Suprapubic skin (tissue), 4 donors: ENCODE measurements around the gene SLC13A2. TPM values are rescaled to one million over a fixed set of nuclear protein-coding genes. Genes with fewer than 3 reads are reported as not detected.
A peak's percentile ranks its signal among the peaks of the same experiment; 100 is the strongest.

Experiments used
- DNase-seq, 2 donors: peaks; one replicate each; pipeline ENCODE4 v3.0.0-alpha.2; 2019; ENCODE audit warnings: low spot score in 2 of 2
- H3K27ac ChIP-seq: fragments of 200-600 bp; sonication (generic); one replicate; pipeline ENCODE4 v1.5.1; 2019
- H3K27me3 ChIP-seq: fragments of 200-600 bp; sonication (generic); one replicate; pipeline ENCODE4 v1.5.1; 2019
- H3K36me3 ChIP-seq: fragments of 200-600 bp; sonication (generic); one replicate; pipeline ENCODE4 v1.5.1; 2019
- H3K4me1 ChIP-seq: fragments of 200-600 bp; sonication (generic); one replicate; pipeline ENCODE4 v1.5.1; 2019
- H3K4me3 ChIP-seq: fragments of 200-600 bp; sonication (generic); one replicate; pipeline ENCODE4 v1.5.1; 2019; ENCODE audit warnings: mild to moderate bottlenecking
- H3K9me3 ChIP-seq: fragments of 200-600 bp; sonication (generic); one replicate; pipeline ENCODE4 v1.5.1; 2019
- EP300 ChIP-seq: sonication (generic); formaldehyde crosslinking; IDR thresholded peaks from one replicate; pipeline ENCODE4 v1.6.1; 2017; ENCODE audit warnings: antibody characterized with exemption
- POLR2A ChIP-seq, 2 donors: fragments of 450-650 bp; IDR thresholded peaks; one replicate each; pipeline ENCODE4 v1.6.1; 2017; ENCODE audit warnings: antibody characterized with exemption in 2 of 2, mild to moderate bottlenecking in 2 of 2, moderate library complexity in 2 of 2
- POLR2AphosphoS5 ChIP-seq, 3 donors: sonication (generic); formaldehyde crosslinking; IDR thresholded peaks; one replicate each; pipeline ENCODE4 v1.6.1; 2017; ENCODE audit warnings: antibody characterized with exemption in 3 of 3
- WGBS: methylation state at CpG from one replicate; pipeline ENCODE4 v1.1.5; 2018; 5-methylcytosine and 5-hydroxymethylcytosine counted together
- total RNA-seq, 4 donors: library from RNA; depleted of rRNA; stranded (reverse); fragments of >200 nt; gene quantifications; one replicate each; pipeline ENCODE4 v1.1.0, GENCODE V29; 2016
- TF ChIP-seq, protein P1 (sequence below), 2 donors: fragments of 200-600 bp in 1 of 2; fragments of 450-650 bp in 1 of 2; sonication (generic) in 1 of 2; IDR thresholded peaks; one replicate each; pipeline ENCODE4 v1.5.1; 2016 to 2019; ENCODE audit warnings: antibody characterized with exemption in 2 of 2, mild to moderate bottlenecking in 1 of 2, moderate library complexity in 1 of 2

Gene SLC13A2
- total RNA-seq, 4 donors from 2014 or later: 9.7 to 22.0 (median 14.8) TPM

DNA sequence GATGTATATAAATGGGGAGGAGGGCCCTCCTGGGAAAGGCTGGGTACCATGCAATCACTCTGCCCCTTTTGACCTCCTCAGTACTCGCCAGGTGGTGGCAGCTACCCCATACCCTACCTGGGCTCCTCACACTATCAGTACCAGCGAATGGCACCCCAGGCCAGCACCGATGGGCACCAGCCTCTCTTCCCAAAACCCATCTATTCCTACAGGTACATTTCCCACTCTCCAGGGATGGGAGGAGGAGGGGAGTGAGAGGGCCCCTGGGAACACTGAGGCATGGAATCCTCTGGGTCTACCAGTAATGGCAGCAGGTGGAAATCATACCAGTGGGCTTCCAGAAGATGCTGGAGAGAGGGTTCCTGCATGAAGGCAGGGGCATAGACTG, 55.6 kb downstream of the SLC13A2 start:
- WGBS: 91% methylated on average over 3 of the region's 3 CpGs
- peaks cover 80% of the 10 kb centered on the region for H3K4me1 ChIP-seq

DNA sequence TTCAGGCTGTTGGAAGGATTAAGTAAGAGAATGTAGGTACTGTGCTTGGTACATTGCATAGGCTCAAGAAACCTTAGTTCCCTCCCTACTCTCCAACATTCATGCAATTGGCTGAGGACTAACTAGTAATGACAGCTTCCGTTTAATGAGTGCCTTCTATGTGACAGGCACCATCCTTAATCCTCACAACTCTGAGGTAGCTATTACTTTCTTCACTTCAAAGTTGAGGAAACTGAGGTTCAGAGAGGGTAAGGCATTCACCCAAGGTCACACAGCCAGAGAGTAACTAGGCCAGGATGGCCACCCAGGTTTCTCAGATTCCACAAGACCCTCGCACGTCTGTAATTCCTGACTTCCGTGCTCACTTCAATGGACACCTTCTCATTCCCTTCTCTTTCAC, 56.8 kb downstream of the SLC13A2 start:
- TF ChIP-seq, protein P1, sequence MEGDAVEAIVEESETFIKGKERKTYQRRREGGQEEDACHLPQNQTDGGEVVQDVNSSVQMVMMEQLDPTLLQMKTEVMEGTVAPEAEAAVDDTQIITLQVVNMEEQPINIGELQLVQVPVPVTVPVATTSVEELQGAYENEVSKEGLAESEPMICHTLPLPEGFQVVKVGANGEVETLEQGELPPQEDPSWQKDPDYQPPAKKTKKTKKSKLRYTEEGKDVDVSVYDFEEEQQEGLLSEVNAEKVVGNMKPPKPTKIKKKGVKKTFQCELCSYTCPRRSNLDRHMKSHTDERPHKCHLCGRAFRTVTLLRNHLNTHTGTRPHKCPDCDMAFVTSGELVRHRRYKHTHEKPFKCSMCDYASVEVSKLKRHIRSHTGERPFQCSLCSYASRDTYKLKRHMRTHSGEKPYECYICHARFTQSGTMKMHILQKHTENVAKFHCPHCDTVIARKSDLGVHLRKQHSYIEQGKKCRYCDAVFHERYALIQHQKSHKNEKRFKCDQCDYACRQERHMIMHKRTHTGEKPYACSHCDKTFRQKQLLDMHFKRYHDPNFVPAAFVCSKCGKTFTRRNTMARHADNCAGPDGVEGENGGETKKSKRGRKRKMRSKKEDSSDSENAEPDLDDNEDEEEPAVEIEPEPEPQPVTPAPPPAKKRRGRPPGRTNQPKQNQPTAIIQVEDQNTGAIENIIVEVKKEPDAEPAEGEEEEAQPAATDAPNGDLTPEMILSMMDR (IDR thresholded peaks at IDR 0.05): no peak
- no peak for TF ChIP-seq POLR2A (IDR thresholded peaks at IDR 0.05)
- no peak for TF ChIP-seq POLR2AphosphoS5 (IDR thresholded peaks at IDR 0.05)
- no peak for TF ChIP-seq EP300
- Histone ChIP-seq H3K27ac (no peak overlapping the region), H3K4me1 (peaks cover 71% of the 10 kb centered on the region), H3K9me3 (no peaks in the 10 kb centered on the region), H3K4me3 (no peak overlapping the region), H3K27me3 (no peaks in the 10 kb centered on the region), H3K36me3 (no peaks in the 10 kb centered on the region)
- WGBS: 80% methylated on average over 4 of the region's 4 CpGs
- no peak for DNase-seq

More for the DNA sequence above, 55.6 kb downstream of the SLC13A2 start:
- TF ChIP-seq EP300 (no peak), POLR2A (IDR thresholded peaks at IDR 0.05) (no peak)
- TF ChIP-seq, protein P1 (IDR thresholded peaks at IDR 0.05): no peak
- Histone ChIP-seq H3K4me3 (no peak overlapping the region), H3K27me3 (no peaks in the 10 kb centered on the region), H3K9me3 (no peaks in the 10 kb centered on the region), H3K27ac (no peak overlapping the region), H3K36me3 (no peaks in the 10 kb centered on the region)
- DNase-seq: no peak

DNA sequence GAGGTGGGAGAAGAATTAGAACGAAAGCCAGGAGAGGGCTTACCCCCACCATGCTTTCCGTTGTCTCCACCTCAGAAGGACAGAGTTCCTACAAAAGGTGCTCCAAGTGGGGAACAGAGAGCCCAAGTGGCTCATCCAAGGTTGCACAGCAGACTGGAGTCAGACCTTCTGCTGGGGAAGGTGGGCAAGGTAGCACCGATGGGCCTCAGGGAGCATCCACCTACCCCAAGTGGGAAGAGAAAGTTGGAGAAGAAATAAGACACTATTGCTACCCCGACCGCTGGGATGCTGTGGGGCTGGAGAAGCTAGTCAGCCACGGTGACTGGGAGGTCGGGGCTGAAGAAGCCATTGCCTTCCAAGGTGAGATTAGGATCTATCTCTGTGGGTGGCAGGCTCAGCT, 57.5 kb downstream of the SLC13A2 start:
- TF ChIP-seq POLR2AphosphoS5 (IDR thresholded peaks at IDR 0.05) (no peak), EP300 (no peak), POLR2A (IDR thresholded peaks at IDR 0.05) (no peak)
- TF ChIP-seq, protein P1 (IDR thresholded peaks at IDR 0.05): no peak
- H3K36me3 ChIP-seq: no peaks in the 10 kb centered on the region
- no peaks in the 10 kb centered on the region for H3K27me3 ChIP-seq
- H3K4me3 ChIP-seq: no peak overlapping the region
- 58% methylated on average over 7 of the region's 7 CpGs for WGBS
- H3K9me3 ChIP-seq: no peaks in the 10 kb centered on the region
- H3K27ac ChIP-seq: no peak overlapping the region
- peaks cover 64% of the 10 kb centered on the region for H3K4me1 ChIP-seq
- no peak for DNase-seq

DNA sequence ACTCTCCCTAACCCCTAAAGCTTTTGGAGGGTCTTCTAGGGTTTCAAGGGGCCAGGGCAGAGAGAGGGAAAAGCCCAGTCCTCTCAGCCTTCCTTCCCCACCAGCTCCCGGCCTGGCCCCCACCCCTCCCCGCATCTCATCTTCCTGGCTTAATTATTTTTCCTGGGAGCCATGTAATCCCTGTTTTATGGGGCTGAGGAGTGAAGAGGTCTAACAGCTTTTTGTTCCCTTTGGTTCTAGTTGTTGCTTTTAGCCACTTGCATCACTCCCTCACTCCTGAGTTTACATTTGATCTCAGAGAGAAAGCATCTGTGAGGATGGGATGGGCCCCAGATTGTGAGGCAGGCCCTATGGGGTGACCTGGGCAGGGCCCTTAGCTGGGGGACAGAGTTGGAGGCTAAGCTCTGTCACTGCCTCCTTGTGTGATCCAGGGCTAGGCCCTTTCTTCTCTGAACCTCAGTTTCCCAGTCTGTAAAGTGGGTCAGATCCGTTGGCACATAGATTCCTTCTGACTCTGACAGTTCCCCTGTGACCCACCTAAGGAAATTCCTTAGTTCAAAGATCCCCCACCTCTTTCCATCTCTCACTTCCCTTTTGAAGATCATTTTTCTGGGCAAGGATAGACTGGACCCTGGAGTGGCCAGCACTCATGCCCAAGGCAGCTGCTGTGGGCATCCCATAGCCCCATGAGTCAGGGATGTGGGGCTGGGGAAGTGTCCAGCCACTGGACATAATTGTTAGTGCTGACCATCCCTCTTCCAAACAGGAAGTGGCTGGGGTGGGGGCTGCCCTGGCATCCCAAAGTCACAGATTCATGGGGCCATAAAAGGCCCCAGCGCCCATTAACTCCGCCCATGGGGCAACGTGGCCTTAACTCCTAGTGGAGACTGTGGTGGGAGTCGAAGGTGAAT, 58.9 kb downstream of the SLC13A2 start:
- DNase-seq: no peak
- Histone ChIP-seq H3K9me3 (no peaks in the 10 kb centered on the region), H3K4me1 (peaks cover 52% of the 10 kb centered on the region), H3K4me3 (no peak overlapping the region), H3K27ac (peak overlapping the region; percentile 58), H3K36me3 (no peaks in the 10 kb centered on the region), H3K27me3 (no peaks in the 10 kb centered on the region)
- TF ChIP-seq EP300: no peak
- TF ChIP-seq POLR2A (IDR thresholded peaks at IDR 0.05): no peak
- no peak for TF ChIP-seq POLR2AphosphoS5 (IDR thresholded peaks at IDR 0.05)
- TF ChIP-seq, protein P1 (IDR thresholded peaks at IDR 0.05): no peak
- WGBS: 61% methylated on average over 7 of the region's 7 CpGs

DNA sequence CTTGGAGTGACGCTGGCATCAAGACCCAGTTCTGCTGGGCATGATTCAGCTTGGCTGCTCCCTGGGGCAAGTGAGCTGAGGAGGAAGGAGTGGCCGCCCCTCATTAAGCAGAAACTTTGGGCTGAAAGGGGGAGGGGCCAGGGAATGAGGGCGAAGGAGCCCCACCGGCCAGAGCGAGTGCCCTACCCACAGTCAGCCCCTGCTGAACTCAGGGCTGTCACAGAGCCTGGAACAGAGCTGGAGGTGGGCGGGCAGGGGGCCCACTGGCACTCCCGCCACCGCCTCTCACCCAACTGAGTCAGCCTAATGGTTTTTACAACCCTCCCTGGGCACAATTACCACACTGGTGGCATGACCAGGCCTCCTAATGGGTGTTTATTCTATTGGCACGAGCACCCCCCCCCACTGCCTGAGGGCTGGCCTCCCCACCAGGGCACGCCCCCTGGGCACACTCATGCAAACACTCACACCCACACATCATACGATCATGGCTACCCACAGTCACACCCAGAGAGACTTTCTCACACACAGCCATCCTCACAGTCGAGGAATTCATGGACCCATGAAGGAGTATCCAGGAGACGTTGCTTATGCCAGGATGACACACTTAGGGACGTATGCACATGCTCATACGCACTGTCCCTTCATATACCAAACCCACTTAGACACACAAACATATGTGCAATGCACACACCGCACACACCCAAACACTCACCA, 59.8 kb downstream of the SLC13A2 start:
- H3K27me3 ChIP-seq: no peaks in the 10 kb centered on the region
- TF ChIP-seq, protein P1 (IDR thresholded peaks at IDR 0.05): no peak
- TF ChIP-seq EP300 (no peak), POLR2AphosphoS5 (IDR thresholded peaks at IDR 0.05) (no peak), POLR2A (IDR thresholded peaks at IDR 0.05) (no peak)
- whole genome bisulfite sequencing: 41% methylated on average over 12 of the region's 16 CpGs
- no peaks in the 10 kb centered on the region for H3K36me3 ChIP-seq
- H3K4me1 ChIP-seq: peaks cover 44% of the 10 kb centered on the region
- no peak overlapping the region for H3K4me3 ChIP-seq
- H3K27ac ChIP-seq: peak overlapping the region; percentile 58
- no peak for DNase-seq
- no peaks in the 10 kb centered on the region for H3K9me3 ChIP-seq
